Activated naive CD4-positive, alpha-beta T cell treated with anti-CD3 and anti-CD28 coated beads for 36 hours (primary cell): Measurements from ENCODE around the gene EFHB. TPM values are rescaled to one million over a fixed set of nuclear protein-coding genes. Genes with fewer than 3 reads are reported as not detected.
A peak's percentile ranks its signal among the peaks of the same experiment; 100 is the strongest.

ENCODE experiments used
- CTCF ChIA-PET: fragments of 350-600 bp; sonication (Branson Sonifier 250); formaldehyde crosslinking; loops from one replicate; lab custom pipeline; 2021; ENCODE audit warnings: antibody characterized with exemption; lab: Charles Lee
- DNase-seq: peaks from one replicate; pipeline ENCODE4 v3.0.0-alpha.2; 2020
- H3K27ac Mint-ChIP-seq: one replicate; pipeline ENCODE4 v1.8.0; 2021; ENCODE audit warnings: mild to moderate bottlenecking, mixed read lengths
- H3K27me3 Mint-ChIP-seq: one replicate; pipeline ENCODE4 v1.8.0; 2021; ENCODE audit warnings: low read depth, mixed read lengths
- H3K36me3 Mint-ChIP-seq: one replicate; pipeline ENCODE4 v1.8.0; 2021; ENCODE audit warnings: low read depth, mixed read lengths
- H3K4me1 Mint-ChIP-seq: one replicate; pipeline ENCODE4 v1.8.0; 2021; ENCODE audit warnings: low read depth, mixed read lengths
- H3K4me3 Mint-ChIP-seq: one replicate; pipeline ENCODE4 v1.8.0; 2021; ENCODE audit warnings: mild to moderate bottlenecking, moderate library complexity, mixed read lengths
- H3K9me3 Mint-ChIP-seq: one replicate; pipeline ENCODE4 v1.8.0; 2021; ENCODE audit warnings: mixed read lengths
- intact Hi-C: fragments of 100-400 bp; cut with micrococcal nuclease; formaldehyde crosslinking; loops from one replicate; pipeline ENCODE4 v1.15.1; 2023
- total RNA-seq, 2 experiments: library from RNA; stranded (reverse); gene quantifications; one replicate each; pipeline ENCODE4 v1.2.3, GENCODE V29; 2021

The EFHB gene
- total RNA-seq, 2 experiments from 2014 or later: 0.55 to 1.2 TPM

GRCh38 chr3:19947549-19948225, 13.7 kb upstream of the EFHB start:
- H3K27ac Mint-ChIP-seq: peak overlapping the region; percentile 100
- H3K4me3 Mint-ChIP-seq: peak overlapping the region; percentile 100
- DNase-seq: peak; percentile 70
- intact Hi-C loops: loop anchor here (1.0 to 10.0 kb wide), 11 partner anchors 16 to 1503 kb away; partner anchors contain the start of gene SGO1
- peaks cover 46% of the 10 kb centered on the region for H3K4me1 Mint-ChIP-seq
- no peaks in the 10 kb centered on the region for H3K27me3 Mint-ChIP-seq
- peaks cover 22% of the 10 kb centered on the region for H3K36me3 Mint-ChIP-seq
- H3K9me3 Mint-ChIP-seq: no peaks in the 10 kb centered on the region
- CTCF ChIA-PET: interaction anchor here (0.5 to 1.3 kb wide), 3 partner anchors 19 to 76 kb away, joined by 3 read pairs; no protein-coding TSS in a partner anchor

- Mint-ChIP-seq H3K4me1 (peaks cover 43% of the 10 kb centered on the region), H3K4me3 (peak within 1 kb of the TSS; percentile 100), H3K27me3 (no peaks in the 10 kb centered on the region), H3K9me3 (no peaks in the 10 kb centered on the region), H3K27ac (peak within 1 kb of the TSS; percentile 100), H3K36me3 (peaks cover 19% of the 10 kb centered on the region)
- intact Hi-C loops: loop anchor here (1.0 to 10.0 kb wide), 11 partner anchors 10 to 1502 kb away; partner anchors contain the start of gene SGO1
- DNase-seq: peak; percentile 98
- CTCF ChIA-PET: interaction anchor here (0.5 to 0.6 kb wide), 2 partner anchors 20 to 77 kb away, joined by 3 read pairs; no protein-coding TSS in a partner anchor
Observed at GRCh38 chr3:19946832-19947548, 13.0 kb upstream of the EFHB start, which contains the start of gene RAB5A. RAB5A (plus strand) TSS chr3:19947097; CDS start chr3:19950899, 3,802 bp downstream.

- Mint-ChIP-seq H3K27me3 (no peaks in the 10 kb centered on the region), H3K4me1 (peaks cover 37% of the 10 kb centered on the region), H3K4me3 (peak overlapping the region; percentile 100), H3K9me3 (no peaks in the 10 kb centered on the region), H3K27ac (peak overlapping the region; percentile 100), H3K36me3 (peaks cover 13% of the 10 kb centered on the region)
- CTCF ChIA-PET: no interaction called here
- intact Hi-C loops: loop anchor here (1.0 to 10.0 kb wide), 6 partner anchors 9 to 1501 kb away; no protein-coding TSS in a partner anchor
- no peak for DNase-seq
Observed at GRCh38 chr3:19945969-19946831, 12.2 kb upstream of the EFHB start.

- Mint-ChIP-seq H3K36me3 (peaks cover 9% of the 10 kb centered on the region), H3K4me3 (peak overlapping the region; percentile 100), H3K27me3 (no peaks in the 10 kb centered on the region), H3K27ac (peak overlapping the region; percentile 100), H3K9me3 (no peaks in the 10 kb centered on the region), H3K4me1 (peaks cover 33% of the 10 kb centered on the region)
- no peak for DNase-seq
- CTCF ChIA-PET: interaction anchor here (1.2 kb wide), 1 partner anchor 95 kb away, joined by 3 read pairs; the partner anchor contains the start of gene KAT2B
- intact Hi-C loops: loop anchor here (5.0 to 10.0 kb wide), 3 partner anchors 58 to 1501 kb away; no protein-coding TSS in a partner anchor
Observed at GRCh38 chr3:19945534-19945933, 11.5 kb upstream of the EFHB start.

GRCh38 chr3:19940643-19941042, 6.6 kb upstream of the EFHB start:
- H3K27ac Mint-ChIP-seq: no peak overlapping the region
- intact Hi-C loops: loop anchor here (10.0 kb wide), 1 partner anchor 1496 kb away; no protein-coding TSS in a partner anchor
- DNase-seq: no peak

GRCh38 chr3:19938295-19938627, 4.2 kb upstream of the EFHB start:
- Mint-ChIP-seq H3K27me3 (peaks cover 4% of the 10 kb centered on the region), H3K4me1 (peaks cover 11% of the 10 kb centered on the region), H3K9me3 (no peaks in the 10 kb centered on the region), H3K27ac (no peak overlapping the region), H3K36me3 (no peaks in the 10 kb centered on the region), H3K4me3 (no peak overlapping the region)
- intact Hi-C loops: no loop called here
- DNase-seq: no peak
- CTCF ChIA-PET: no interaction called here

More at GRCh38 chr3:19940643-19941042, 6.6 kb upstream of the EFHB start:
- Mint-ChIP-seq H3K4me3 (no peak overlapping the region), H3K36me3 (no peaks in the 10 kb centered on the region), H3K9me3 (no peaks in the 10 kb centered on the region), H3K4me1 (peaks cover 12% of the 10 kb centered on the region), H3K27me3 (no peaks in the 10 kb centered on the region)
- CTCF ChIA-PET: no interaction called here

GRCh38 chr3:19937459-19938294, 3.7 kb upstream of the EFHB start:
- no peak overlapping the region for H3K4me3 Mint-ChIP-seq
- peak; percentile 31 for DNase-seq
- H3K27ac Mint-ChIP-seq: peak overlapping the region; percentile 63
- H3K36me3 Mint-ChIP-seq: no peaks in the 10 kb centered on the region
- H3K9me3 Mint-ChIP-seq: no peaks in the 10 kb centered on the region
- intact Hi-C loops: loop anchor here (1.0 to 2.0 kb wide), 4 partner anchors 9 to 249 kb away; partner anchors contain the start of genes KAT2B and SGO1
- peaks cover 13% of the 10 kb centered on the region for H3K4me1 Mint-ChIP-seq
- CTCF ChIA-PET: no interaction called here
- H3K27me3 Mint-ChIP-seq: peaks cover 6% of the 10 kb centered on the region

GRCh38 chr3:19932422-19932821, 1.6 kb downstream of the EFHB start:
- Mint-ChIP-seq H3K27ac (no peak overlapping the region), H3K4me1 (peaks cover 26% of the 10 kb centered on the region), H3K4me3 (no peak overlapping the region)

GRCh38 chr3:19931767-19932188, 2.2 kb downstream of the EFHB start:
- peaks cover 23% of the 10 kb centered on the region for H3K4me1 Mint-ChIP-seq
- H3K9me3 Mint-ChIP-seq: no peaks in the 10 kb centered on the region
- intact Hi-C loops: loop anchor here (1.0 kb wide), 2 partner anchors 16 to 45 kb away; partner anchors contain the start of gene RAB5A
- CTCF ChIA-PET: interaction anchor here (0.6 kb wide), 1 partner anchor 1474 kb away, joined by 3 read pairs; no protein-coding TSS in a partner anchor
- peaks cover 10% of the 10 kb centered on the region for H3K27me3 Mint-ChIP-seq
- H3K4me3 Mint-ChIP-seq: no peak overlapping the region
- DNase-seq: no peak
- H3K36me3 Mint-ChIP-seq: no peaks in the 10 kb centered on the region
- no peak overlapping the region for H3K27ac Mint-ChIP-seq

More at GRCh38 chr3:19932422-19932821, 1.6 kb downstream of the EFHB start:
- Mint-ChIP-seq H3K36me3 (no peaks in the 10 kb centered on the region), H3K27me3 (peaks cover 10% of the 10 kb centered on the region), H3K9me3 (no peaks in the 10 kb centered on the region)
- no peak for DNase-seq
- CTCF ChIA-PET: no interaction called here
- intact Hi-C loops: no loop called here

- no peak overlapping the region for H3K4me3 Mint-ChIP-seq
- CTCF ChIA-PET: interaction anchor here (0.6 to 0.8 kb wide), 2 partner anchors 45 to 1475 kb away, joined by 3 to 5 read pairs; no protein-coding TSS in a partner anchor
- H3K27me3 Mint-ChIP-seq: peaks cover 10% of the 10 kb centered on the region
- H3K27ac Mint-ChIP-seq: no peak overlapping the region
- no peaks in the 10 kb centered on the region for H3K36me3 Mint-ChIP-seq
- intact Hi-C loops: loop anchor here (1.0 kb wide), 2 partner anchors 16 to 45 kb away; partner anchors contain the start of gene RAB5A
- peaks cover 23% of the 10 kb centered on the region for H3K4me1 Mint-ChIP-seq
- peak; percentile 62 for DNase-seq
- no peaks in the 10 kb centered on the region for H3K9me3 Mint-ChIP-seq
Observed at GRCh38 chr3:19931180-19931692, 2.8 kb downstream of the EFHB start.
